HCT116 (cell line): ENCODE results near the gene GRIK2. TPM values are rescaled to one million over a fixed set of nuclear protein-coding genes. Genes with fewer than 3 reads are reported as not detected.

Experiments
- ATAC-seq: fragments of 200-7000 bp; cut with Tn5 transposase; 2 replicates; pipeline ENCODE4 v1.9.1; 2020; ENCODE audit warnings: mild to moderate bottlenecking, moderate library complexity
- BruUV-seq: library from RNA; stranded (reverse); fragments of 400-500 nt; replicated peaks from 2 replicates; lab custom pipeline; 2021; lab: Mats Ljungman, UMichigan
- CTCF ChIA-PET: fragments of 300-600 bp; sonication (Branson Sonifier 250); formaldehyde crosslinking; loops from one replicate; lab custom pipeline; 2021; ENCODE audit warnings: antibody characterized with exemption; lab: Charles Lee
- POLR2A ChIA-PET: fragments of 300-600, 350-600 bp; sonication (Branson Sonifier 250); formaldehyde crosslinking; loops from one replicate; lab custom pipeline; 2021; ENCODE audit warnings: antibody characterized with exemption; lab: Charles Lee
- RAD21 ChIA-PET, 2 experiments: fragments of 300-600 bp; sonication (Branson Sonifier 250); formaldehyde crosslinking; loops; one replicate each; lab custom pipeline; 2023; ENCODE audit warnings: low total read pairs in 2 of 2; ENCODE audit not compliant: uncharacterized antibody in 2 of 2, unreplicated experiment in 2 of 2, low non-redundant PET in 1 of 2; lab: Charles Lee
- DNase-seq: peaks from one replicate; pipeline ENCODE4 v3.0.0-alpha.2; 2010; ENCODE audit warnings: low read depth, low spot score
- H2AFZ ChIP-seq: fragments of 200-600 bp; shearing (Covaris generic), sonication (generic); 2 replicates; pipeline ENCODE4 v1.6.1; 2017; ENCODE audit warnings: low read depth, mixed run types, mixed read lengths, antibody characterized with exemption, low read length; ENCODE audit not compliant: poor library complexity, severe bottlenecking
- H3K27ac ChIP-seq: 2 replicates; pipeline ENCODE4 v1.5.1; 2012; ENCODE audit warnings: low read depth, low read length
- H3K27me3 ChIP-seq: fragments of 200-600 bp; sonication (generic); 2 replicates; pipeline ENCODE4 v1.6.1; 2016; ENCODE audit warnings: mixed run types, low read length, mixed read lengths; ENCODE audit not compliant: insufficient read depth
- H3K36me3 ChIP-seq, 2 experiments: fragments of 200-500 bp in 1 of 2; fragments of 200-600 bp in 1 of 2; sonication (Bioruptor generic) in 1 of 2; sonication (generic) in 1 of 2; 2 replicates each; pipeline versions ENCODE4 v1.5.1 to v1.6.1; 2014 to 2016; ENCODE audit warnings: low read length in 2 of 2, inconsistent platforms in 1 of 2, mixed read lengths in 1 of 2, mixed run types in 1 of 2; ENCODE audit not compliant: insufficient read depth in 2 of 2, control insufficient read depth in 1 of 2
- H3K4me1 ChIP-seq, 2 experiments: fragments of 200-600 bp in 1 of 2; sonication (generic) in 1 of 2; 2 replicates each; pipeline versions ENCODE4 v1.5.1 to v1.6.1; 2012 to 2017; ENCODE audit warnings: low read length in 2 of 2, inconsistent platforms in 1 of 2, mild to moderate bottlenecking in 1 of 2, mixed read lengths in 1 of 2, mixed run types in 1 of 2, moderate library complexity in 1 of 2; ENCODE audit not compliant: insufficient read depth in 2 of 2, control insufficient read depth in 1 of 2
- H3K4me2 ChIP-seq: fragments of 200-600 bp; sonication (generic); 2 replicates; pipeline ENCODE4 v1.6.1; 2017; ENCODE audit warnings: mixed run types, low read length, mixed read lengths
- H3K4me3 ChIP-seq, 2 experiments: fragments of 200-600 bp in 1 of 2; sonication (generic) in 1 of 2; replicated peaks in 1 of 2; 2 replicates each; pipeline ENCODE4 v1.5.1; 2011 to 2016; ENCODE audit warnings: low read length in 2 of 2, control low read depth in 1 of 2, low read depth in 1 of 2, mild to moderate bottlenecking in 1 of 2, mixed read lengths in 1 of 2, mixed run types in 1 of 2
- H3K79me2 ChIP-seq: fragments of 200-600 bp; sonication (generic); 2 replicates; pipeline ENCODE4 v1.6.1; 2017; ENCODE audit warnings: mild to moderate bottlenecking, mixed run types, low read length, moderate library complexity, mixed read lengths; ENCODE audit not compliant: insufficient read depth
- H3K9ac ChIP-seq: fragments of 200-600 bp; sonication (generic); 2 replicates; pipeline ENCODE4 v1.6.1; 2016; ENCODE audit warnings: low read length, mixed read lengths
- H3K9me2 ChIP-seq: fragments of 200-600 bp; sonication (generic), shearing (Covaris generic); 2 replicates; pipeline ENCODE4 v1.6.1; 2017; ENCODE audit warnings: mixed run types, mild to moderate bottlenecking, moderate library complexity; ENCODE audit not compliant: insufficient read depth
- H3K9me3 ChIP-seq, 2 experiments: fragments of 200-500 bp in 1 of 2; fragments of 200-600 bp in 1 of 2; sonication (Bioruptor generic) in 1 of 2; sonication (generic) in 1 of 2; 2 replicates each; pipeline ENCODE4 v1.6.1; 2014 to 2017; ENCODE audit warnings: low read length in 2 of 2, mixed read lengths in 2 of 2, inconsistent platforms in 1 of 2, low read depth in 1 of 2, mild to moderate bottlenecking in 1 of 2, mixed run types in 1 of 2, moderate library complexity in 1 of 2; ENCODE audit not compliant: control insufficient read depth in 1 of 2, insufficient read depth in 1 of 2
- H4K20me1 ChIP-seq: fragments of 200-600 bp; sonication (generic), shearing (Covaris generic); 2 replicates; pipeline ENCODE4 v1.6.1; 2017; ENCODE audit warnings: mixed run types, mild to moderate bottlenecking, moderate library complexity; ENCODE audit not compliant: insufficient read depth
- CBX3 ChIP-seq: IDR thresholded peaks from 2 replicates; pipeline ENCODE4 v1.6.1; 2012; ENCODE audit warnings: low read depth
- EZH2 ChIP-seq: fragments of 200-600 bp; sonication (generic); IDR thresholded peaks from 2 replicates; pipeline ENCODE4 v1.6.1; 2017; ENCODE audit warnings: antibody characterized with exemption, mixed run types
- MAX ChIP-seq: IDR thresholded peaks from 2 replicates; pipeline ENCODE4 v1.6.1; 2012
- POLR2A ChIP-seq: IDR thresholded peaks from 2 replicates; pipeline ENCODE4 v1.7.0; 2011; ENCODE audit warnings: borderline replicate concordance; ENCODE audit not compliant: insufficient read depth, insufficient read length; ENCODE audit errors: extremely low read depth
- REST ChIP-seq: IDR thresholded peaks from 2 replicates; pipeline ENCODE4 v1.6.1; 2012; ENCODE audit warnings: low read depth
- intact Hi-C: fragments of 100-400 bp; cut with micrococcal nuclease; formaldehyde crosslinking; loops from 2 replicates; pipeline ENCODE4 v1.10.0; 2022
- total RNA-seq: library from RNA; stranded (reverse); gene quantifications from one replicate; pipeline ENCODE4 v1.2.1, GENCODE V29; 2021; ENCODE audit not compliant: unreplicated experiment

Gene GRIK2
- total RNA-seq, 1 experiment from 2014 or later = 0.64 TPM

- no peaks in the 10 kb centered on the region for H4K20me1 ChIP-seq
- no peak overlapping the region for H3K4me2 ChIP-seq
- ChIA-PET POLR2A (no interaction called here), RAD21 (no interaction called here), CTCF (no interaction called here)
- no peaks in the 10 kb centered on the region for H3K27me3 ChIP-seq
- DNase-seq = no peak
- H3K9ac ChIP-seq = no peak overlapping the region
- no peaks in the 10 kb centered on the region for H3K36me3 ChIP-seq
- H3K9me3 ChIP-seq = no peaks in the 10 kb centered on the region
- ATAC-seq = no peak
- no peak overlapping the region for H2AFZ ChIP-seq
- no peak overlapping the region for H3K27ac ChIP-seq
- H3K4me3 ChIP-seq = no peak overlapping the region
- no peaks in the 10 kb centered on the region for H3K9me2 ChIP-seq
- BruUV-seq = no TSS peak
- H3K79me2 ChIP-seq = no peaks in the 10 kb centered on the region
- intact Hi-C loops = no loop called here
- TF ChIP-seq CBX3 (no peak), MAX (no peak), POLR2A (no peak), EZH2 (no peak)
- no peaks in the 10 kb centered on the region for H3K4me1 ChIP-seq
Measured at GRCh38 chr6:101876431-101876830, 482.9 kb downstream of the GRIK2 start.

- Histone ChIP-seq H4K20me1 (no peaks in the 10 kb centered on the region), H3K9me3 (no peaks in the 10 kb centered on the region), H3K9ac (no peak overlapping the region), H3K36me3 (no peaks in the 10 kb centered on the region), H2AFZ (no peak overlapping the region), H3K9me2 (no peaks in the 10 kb centered on the region), H3K27me3 (no peaks in the 10 kb centered on the region), H3K4me3 (no peak overlapping the region), H3K4me1 (no peaks in the 10 kb centered on the region), H3K79me2 (no peaks in the 10 kb centered on the region), H3K4me2 (no peak overlapping the region), H3K27ac (no peak overlapping the region)
- ChIA-PET POLR2A (no interaction called here), RAD21 (no interaction called here), CTCF (no interaction called here)
- intact Hi-C loops = no loop called here
- BruUV-seq = no TSS peak
- TF ChIP-seq REST = no peak
- ATAC-seq (no peak), DNase-seq (no peak)
Measured at GRCh38 chr6:101878554-101879276, 485.2 kb downstream of the GRIK2 start.
